Measurements from ENCODE around the gene SESN2.

DNA sequence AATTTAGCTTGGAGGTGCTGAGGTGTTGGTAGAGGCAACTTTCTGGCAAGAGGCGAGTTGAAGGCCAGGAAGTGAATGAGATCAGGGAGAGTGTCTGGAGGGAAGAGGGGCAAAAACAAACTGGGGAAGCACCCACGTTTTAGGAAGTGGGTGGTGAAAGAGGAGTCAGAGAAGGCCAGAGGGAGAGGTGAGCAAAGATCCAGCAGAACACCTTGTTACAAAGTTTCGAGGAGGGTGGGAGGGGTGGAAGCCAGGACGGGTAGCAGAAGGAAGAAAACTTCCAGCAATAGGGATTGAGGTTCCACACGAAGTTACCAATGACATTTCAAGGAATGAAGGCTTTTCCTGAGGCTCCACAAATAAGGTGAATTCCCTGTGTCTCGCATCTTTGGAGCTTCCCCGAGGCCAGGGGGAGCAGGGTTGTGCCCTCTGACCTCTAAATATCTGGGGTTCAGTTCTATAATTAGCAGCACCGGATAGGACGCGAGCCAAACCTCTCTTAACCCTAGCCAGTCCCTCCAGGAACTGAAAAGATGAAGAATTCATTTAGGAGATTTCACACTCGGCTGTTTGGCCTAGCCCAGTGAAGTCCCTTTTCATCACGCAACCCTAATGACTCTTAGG lies 578 bp upstream of the SESN2 start:
- no peak for TF ChIP-seq EZH2phosphoT487 (IDR thresholded peaks at IDR 0.05; ENCODE audit: insufficient read depth, low read depth)
- no peak for TF ChIP-seq EZH2 (IDR thresholded peaks at IDR 0.05; ENCODE audit: insufficient read depth, poor library complexity, severe bottlenecking)
